Measurements from ENCODE around the gene RAB3B.

Gene RAB3B

GRCh38 chr1:51924455-51924854 is 66.0 kb downstream of the RAB3B start:
- Mint-ChIP-seq H3K4me3 (no peak overlapping the region), H3K27ac (no peak overlapping the region), H3K9me3 (no peaks in the 10 kb centered on the region), H3K4me1 (no peaks in the 10 kb centered on the region), H3K36me3 (no peaks in the 10 kb centered on the region)
- ATAC-seq = peak; percentile 91
- peak; percentile 5 to 62 for DNase-seq (ENCODE audit: low spot score in 2 of 2)

DNA sequence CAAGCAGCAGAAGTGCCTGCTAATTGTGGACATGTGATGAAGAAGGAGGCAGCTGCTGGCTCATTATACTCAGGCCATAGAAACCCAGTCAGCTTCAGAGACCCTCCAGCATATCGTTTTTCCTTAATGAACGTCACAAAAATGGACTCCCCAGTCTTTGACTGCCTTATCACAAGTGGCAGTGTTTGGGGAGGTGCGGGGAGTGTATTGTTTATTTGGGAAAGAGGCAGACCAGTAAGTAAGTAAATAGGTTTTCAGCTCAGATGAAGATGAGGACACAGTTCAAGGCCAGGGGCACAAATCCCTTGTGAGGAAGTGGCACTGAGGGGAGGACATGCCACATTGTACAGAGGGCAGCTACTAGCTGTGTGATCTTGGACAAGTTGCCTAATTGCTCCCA is 68.5 kb downstream of the RAB3B start:
- H3K27ac Mint-ChIP-seq = peak overlapping the region; percentile 60
- no peaks in the 10 kb centered on the region for H3K9me3 Mint-ChIP-seq
- no peaks in the 10 kb centered on the region for H3K36me3 Mint-ChIP-seq
- no peaks in the 10 kb centered on the region for H3K4me1 Mint-ChIP-seq
- no peak for DNase-seq (ENCODE audit: low spot score in 2 of 2)
- no peak for ATAC-seq
- H3K4me3 Mint-ChIP-seq = no peak overlapping the region

GRCh38 chr1:51920130-51920529 is 70.4 kb downstream of the RAB3B start:
- Mint-ChIP-seq H3K4me3 (no peak overlapping the region), H3K4me1 (no peaks in the 10 kb centered on the region), H3K27ac (no peak overlapping the region), H3K9me3 (no peaks in the 10 kb centered on the region), H3K36me3 (no peaks in the 10 kb centered on the region)
- no peak for ATAC-seq
- DNase-seq (ENCODE audit: low spot score in 2 of 2) = no peak

DNA sequence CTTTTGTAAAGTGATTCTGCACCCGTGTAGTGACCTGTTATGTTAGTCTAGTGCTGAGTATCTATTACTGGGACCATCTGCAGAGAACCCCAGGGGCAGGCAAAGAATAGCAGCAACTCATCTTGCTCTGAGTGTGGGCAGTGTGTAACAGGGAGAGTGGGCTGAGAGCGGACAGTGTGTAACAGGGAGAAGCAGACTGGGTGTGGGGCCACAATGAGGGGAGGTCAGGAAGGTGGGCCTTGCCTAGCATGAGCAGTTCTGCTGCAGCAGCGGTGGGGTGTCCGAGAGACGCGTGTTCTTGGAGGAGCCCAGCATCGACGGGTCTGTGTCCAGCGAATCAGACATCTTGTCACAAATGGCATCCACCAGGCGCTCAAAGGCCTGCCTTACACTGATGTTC is 70.8 kb downstream of the RAB3B start:
- no peaks in the 10 kb centered on the region for H3K36me3 Mint-ChIP-seq
- DNase-seq (ENCODE audit: low spot score in 2 of 2) (no peak), ATAC-seq (no peak)
- no peaks in the 10 kb centered on the region for H3K9me3 Mint-ChIP-seq
- no peaks in the 10 kb centered on the region for H3K4me1 Mint-ChIP-seq
- no peak overlapping the region for H3K4me3 Mint-ChIP-seq
- no peak overlapping the region for H3K27ac Mint-ChIP-seq

DNA sequence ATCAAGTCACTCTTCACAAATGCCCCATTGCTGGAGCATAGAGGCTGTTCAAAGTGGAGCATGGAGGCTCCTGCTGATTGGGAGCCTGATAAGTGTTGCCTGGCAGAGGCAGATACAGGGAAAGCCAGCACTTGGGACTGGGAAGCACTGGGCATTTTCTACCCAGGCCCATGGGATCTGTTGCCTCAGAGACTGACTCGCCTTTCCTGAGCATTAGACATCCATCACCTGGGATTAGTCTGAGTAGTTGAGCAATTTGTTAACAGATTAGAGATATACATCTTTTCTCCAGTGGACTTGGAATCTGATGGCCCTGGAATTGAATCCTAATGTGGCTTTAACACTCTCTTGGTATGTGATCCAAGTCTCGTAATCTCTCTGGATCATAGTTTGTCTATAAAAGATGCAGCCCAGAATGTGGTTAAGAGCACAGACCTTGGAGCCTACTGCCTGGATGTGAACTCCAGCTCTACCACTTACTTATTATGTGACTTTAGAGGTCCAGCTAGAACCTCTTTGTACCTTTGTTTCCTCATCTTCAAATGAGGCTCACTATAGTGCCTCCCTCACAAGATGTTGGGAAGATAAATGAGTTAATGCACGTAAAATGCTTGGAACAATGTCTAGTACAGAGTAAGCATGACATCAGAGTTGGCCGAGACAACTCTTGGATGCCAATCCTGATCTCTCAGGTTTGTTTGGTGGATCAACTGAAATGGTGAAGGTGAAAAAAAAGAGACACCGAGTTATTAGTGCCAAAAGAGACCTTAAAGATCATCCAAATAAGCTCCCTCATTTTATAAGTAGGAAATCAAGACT is 73.7 kb downstream of the RAB3B start:
- Mint-ChIP-seq H3K4me3 (no peak overlapping the region), H3K36me3 (no peaks in the 10 kb centered on the region), H3K27ac (no peak overlapping the region), H3K4me1 (no peaks in the 10 kb centered on the region), H3K9me3 (no peaks in the 10 kb centered on the region)
- ATAC-seq (no peak), DNase-seq (ENCODE audit: low spot score in 2 of 2) (no peak)

GRCh38 chr1:51915951-51916350 is 74.5 kb downstream of the RAB3B start:
- Mint-ChIP-seq H3K9me3 (no peaks in the 10 kb centered on the region), H3K4me1 (no peaks in the 10 kb centered on the region), H3K36me3 (no peaks in the 10 kb centered on the region), H3K27ac (no peak overlapping the region), H3K4me3 (no peak overlapping the region)
- no peak for DNase-seq (ENCODE audit: low spot score in 2 of 2)
- ATAC-seq = no peak

DNA sequence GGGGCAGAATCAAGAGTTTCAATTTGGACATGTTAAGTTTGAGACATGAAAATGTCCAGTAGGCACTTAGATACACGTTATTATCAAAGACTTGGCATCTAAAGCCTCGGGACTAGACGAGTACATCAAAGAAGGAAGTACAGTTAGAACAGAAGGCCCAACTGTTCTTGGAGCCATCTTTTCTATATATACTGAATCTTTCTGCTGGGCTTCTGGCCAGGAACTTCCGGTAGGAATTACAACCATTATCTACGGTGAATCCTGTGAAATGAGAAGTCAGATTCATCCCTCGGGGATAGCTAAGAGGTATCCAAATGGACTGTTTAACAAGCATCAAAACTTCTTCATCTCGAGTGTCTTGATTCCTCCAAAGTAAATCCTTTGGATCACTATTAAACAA is 77.6 kb downstream of the RAB3B start:
- ATAC-seq = no peak
- Mint-ChIP-seq H3K4me3 (no peak overlapping the region), H3K9me3 (no peaks in the 10 kb centered on the region), H3K27ac (no peak overlapping the region), H3K36me3 (no peaks in the 10 kb centered on the region), H3K4me1 (no peaks in the 10 kb centered on the region)
- DNase-seq (ENCODE audit: low spot score in 2 of 2) = no peak

GRCh38 chr1:51910221-51911000 is 80.1 kb downstream of the RAB3B start:
- Mint-ChIP-seq H3K36me3 (no peaks in the 10 kb centered on the region), H3K27ac (no peak overlapping the region), H3K4me3 (no peak overlapping the region), H3K9me3 (peaks cover 3% of the 10 kb centered on the region), H3K4me1 (peaks cover 6% of the 10 kb centered on the region)
- no peak for ATAC-seq
- DNase-seq (ENCODE audit: low spot score in 2 of 2) = no peak

- no peak for DNase-seq (ENCODE audit: low spot score in 2 of 2)
- ATAC-seq = no peak
- H3K36me3 Mint-ChIP-seq = no peaks in the 10 kb centered on the region
- H3K27ac Mint-ChIP-seq = no peak overlapping the region
- H3K4me3 Mint-ChIP-seq = no peak overlapping the region
- peaks cover 3% of the 10 kb centered on the region for H3K9me3 Mint-ChIP-seq
- peaks cover 6% of the 10 kb centered on the region for H3K4me1 Mint-ChIP-seq
Observed at GRCh38 chr1:51908499-51908898, 82.0 kb downstream of the RAB3B start.

GRCh38 chr1:51907079-51907702 is 83.3 kb downstream of the RAB3B start:
- no peaks in the 10 kb centered on the region for H3K36me3 Mint-ChIP-seq
- H3K27ac Mint-ChIP-seq = peak overlapping the region; percentile 69
- ATAC-seq (no peak), DNase-seq (ENCODE audit: low spot score in 2 of 2) (no peak)
- peaks cover 3% of the 10 kb centered on the region for H3K9me3 Mint-ChIP-seq
- no peak overlapping the region for H3K4me3 Mint-ChIP-seq
- peaks cover 6% of the 10 kb centered on the region for H3K4me1 Mint-ChIP-seq

GRCh38 chr1:51906306-51907078 is 84.0 kb downstream of the RAB3B start:
- Mint-ChIP-seq H3K4me1 (peaks cover 6% of the 10 kb centered on the region), H3K36me3 (no peaks in the 10 kb centered on the region), H3K9me3 (peaks cover 3% of the 10 kb centered on the region), H3K27ac (peak overlapping the region; percentile 69), H3K4me3 (no peak overlapping the region)
- no peak for DNase-seq (ENCODE audit: low spot score in 2 of 2)
- no peak for ATAC-seq

- Mint-ChIP-seq H3K4me3 (no peak overlapping the region), H3K36me3 (no peaks in the 10 kb centered on the region), H3K27ac (no peak overlapping the region), H3K9me3 (peaks cover 3% of the 10 kb centered on the region), H3K4me1 (peaks cover 5% of the 10 kb centered on the region)
- no peak for DNase-seq (ENCODE audit: low spot score in 2 of 2)
- ATAC-seq = no peak
Observed at GRCh38 chr1:51902456-51902855, 88.0 kb downstream of the RAB3B start.

DNA sequence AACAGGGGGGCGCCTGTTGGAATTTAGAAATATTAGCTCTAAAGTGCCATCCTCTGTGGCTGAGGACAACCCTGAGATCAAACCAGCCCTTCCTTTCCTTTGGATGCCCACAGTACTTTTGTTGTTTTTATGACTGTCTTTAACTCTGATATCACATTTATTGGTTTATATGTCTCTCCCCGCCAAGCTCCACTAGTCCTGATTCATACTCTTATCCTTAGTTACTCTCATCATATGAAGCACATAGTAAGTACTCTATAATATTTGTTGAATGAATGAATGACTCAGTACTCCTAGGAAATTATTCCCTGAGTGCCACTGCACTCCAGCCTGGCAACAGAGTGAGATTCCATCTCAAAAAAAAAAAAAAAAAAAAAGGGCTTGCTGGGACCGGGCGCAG is 89.3 kb downstream of the RAB3B start:
- DNase-seq (ENCODE audit: low spot score in 2 of 2) = no peak
- ATAC-seq = no peak
- H3K27ac Mint-ChIP-seq = no peak overlapping the region
- H3K4me1 Mint-ChIP-seq = no peaks in the 10 kb centered on the region
- no peak overlapping the region for H3K4me3 Mint-ChIP-seq
- no peaks in the 10 kb centered on the region for H3K36me3 Mint-ChIP-seq
- H3K9me3 Mint-ChIP-seq = no peaks in the 10 kb centered on the region

GRCh38 chr1:51899022-51899421 is 91.5 kb downstream of the RAB3B start:
- Mint-ChIP-seq H3K4me3 (no peak overlapping the region), H3K4me1 (no peaks in the 10 kb centered on the region), H3K36me3 (no peaks in the 10 kb centered on the region), H3K27ac (no peak overlapping the region), H3K9me3 (no peaks in the 10 kb centered on the region)
- DNase-seq (ENCODE audit: low spot score in 2 of 2) (no peak), ATAC-seq (no peak)

DNA sequence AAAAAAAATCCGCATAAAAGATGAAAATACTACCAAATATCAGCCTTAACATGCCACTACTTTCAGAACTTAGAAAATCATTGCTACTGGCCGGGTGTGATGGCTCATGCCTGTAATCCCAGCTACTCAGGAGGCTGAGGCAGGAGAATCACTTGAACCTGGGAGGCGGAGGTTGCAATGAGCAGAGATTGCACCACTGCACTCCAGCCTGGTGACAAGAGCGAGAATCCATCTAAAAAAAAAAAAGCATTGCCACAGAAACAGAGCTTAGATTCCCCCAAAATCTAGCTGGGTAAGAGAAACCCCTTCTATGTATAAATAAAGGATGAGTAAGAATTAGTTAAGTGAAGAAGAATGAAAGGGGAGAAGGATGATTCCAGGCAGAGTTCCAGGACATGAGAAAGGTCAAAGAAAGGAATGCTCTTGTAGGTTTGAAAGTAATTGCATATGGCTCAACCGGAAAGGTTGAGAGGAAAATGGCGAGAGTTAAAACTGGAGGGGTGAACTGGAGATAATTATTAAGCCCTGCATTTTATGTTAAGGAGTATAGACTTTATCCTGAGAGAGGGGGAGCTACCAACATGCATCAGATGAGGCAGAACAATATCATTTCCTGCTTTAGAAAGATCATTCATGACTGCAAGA is 92.3 kb downstream of the RAB3B start:
- Mint-ChIP-seq H3K9me3 (no peaks in the 10 kb centered on the region), H3K27ac (no peak overlapping the region), H3K4me3 (no peak overlapping the region), H3K36me3 (no peaks in the 10 kb centered on the region), H3K4me1 (no peaks in the 10 kb centered on the region)
- no peak for ATAC-seq
- no peak for DNase-seq (ENCODE audit: low spot score in 2 of 2)

Data from stimulated activated effector memory CD8-positive, alpha-beta T cell treated with anti-CD3 and anti-CD28 coated beads, Interleukin-12 subunit alpha, Interleukin-12 subunit beta, amount 100 ng/mL, for 72 hours (primary cell).